Mesenteric fat pad (tissue), 1 donor: Measurements from ENCODE around the gene ARHGAP15. TPM values are rescaled to one million over a fixed set of nuclear protein-coding genes. Genes with fewer than 3 reads are reported as not detected.

ENCODE experiments used
- DNase-seq: peaks from one replicate; pipeline ENCODE4 v3.0.0-alpha.2; 2020; ENCODE audit warnings: low spot score
- total RNA-seq: library from RNA; stranded (reverse); fragmentation: NEBNext Ultra II Directional; extraction: Animal tissue kit (Norgen Biotek cat#: 25700); gene quantifications from one replicate; pipeline ENCODE4 v1.2.1, GENCODE V29; 2021
- donor health status: DM: yes; HTN: yes; CAD: no.

ARHGAP15 gene
- total RNA-seq, 1 donor from 2014 or later = 11.6 TPM

DNA sequence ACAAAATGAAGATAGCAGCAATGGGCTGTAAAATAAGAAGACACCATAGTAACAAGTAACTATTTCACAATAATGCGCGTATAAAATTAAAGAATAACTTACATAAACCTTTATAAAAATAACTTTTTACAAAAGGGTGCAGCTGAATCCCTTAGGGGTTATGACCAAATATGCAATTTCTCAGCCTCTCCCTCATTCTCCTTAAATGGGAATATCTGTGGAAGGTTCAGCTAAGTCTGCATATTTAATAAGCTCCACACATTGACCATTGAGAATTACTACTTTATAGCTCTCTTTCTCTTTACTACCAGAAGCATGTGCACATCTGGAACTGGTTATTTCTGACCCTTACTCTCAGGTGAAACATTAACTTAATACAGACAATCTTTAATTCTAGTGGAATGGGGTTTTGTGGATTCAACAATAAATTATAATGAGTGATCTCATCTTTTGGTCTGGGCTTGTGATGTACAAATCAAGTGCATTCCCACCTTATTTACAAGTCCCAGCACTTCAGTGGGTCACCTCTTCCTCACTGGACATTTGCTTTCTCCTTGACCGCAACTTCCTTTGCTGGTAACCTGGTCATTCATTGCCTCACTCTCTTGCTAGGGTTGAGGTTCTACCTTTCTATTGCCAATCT, 15.7 kb downstream of the ARHGAP15 start:
- DNase-seq = no peak

DNA sequence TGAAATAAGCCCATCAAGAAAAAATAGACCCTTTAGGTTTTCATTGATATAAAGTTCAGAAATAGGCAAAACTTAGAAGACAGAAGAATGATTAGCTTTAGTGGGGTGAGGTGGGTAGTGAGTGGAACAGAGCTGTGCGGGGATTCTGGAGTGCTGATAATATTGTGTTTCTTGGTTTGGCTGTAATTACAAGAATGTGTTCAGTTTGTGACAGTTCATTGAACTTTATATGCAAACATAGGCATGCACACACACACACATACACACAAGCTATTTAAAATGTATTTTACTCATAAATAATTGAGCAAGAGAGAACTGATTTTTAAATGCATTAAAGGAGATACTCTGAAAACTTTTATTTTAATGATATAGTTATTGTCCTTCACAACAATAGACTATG, 17.1 kb downstream of the ARHGAP15 start:
- no peak for DNase-seq

DNA sequence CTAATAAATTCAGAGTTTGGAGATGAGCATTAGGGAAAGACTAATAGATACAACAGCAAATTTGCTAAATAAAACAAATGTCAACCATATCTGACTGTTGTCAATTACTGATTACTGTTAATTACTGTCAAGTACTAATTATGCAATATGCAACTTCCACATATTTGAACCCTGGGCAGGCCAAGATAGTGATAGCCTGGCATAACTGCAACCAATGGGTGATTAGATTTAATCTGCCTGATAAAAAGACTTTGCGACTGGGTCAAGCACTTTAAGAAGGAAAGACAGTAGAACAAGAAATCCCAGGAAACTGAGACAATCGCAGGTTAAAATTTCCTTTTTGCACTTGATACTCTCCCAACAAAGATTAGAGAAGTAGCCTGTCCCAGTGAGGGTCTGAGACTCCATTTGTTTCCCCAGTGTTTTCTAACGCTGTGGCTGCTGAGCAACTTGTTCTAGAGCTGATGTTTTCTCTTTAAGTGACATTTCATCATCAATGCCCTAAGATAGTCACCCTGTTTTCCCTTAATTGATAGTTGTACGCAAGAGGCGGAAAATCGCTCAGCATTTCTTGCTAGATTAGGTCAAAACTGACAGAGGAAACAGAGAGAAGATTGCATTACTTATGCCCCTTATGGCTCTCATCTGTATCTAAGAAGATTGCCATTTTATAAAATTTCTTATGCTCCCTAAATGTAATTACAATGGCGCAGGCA, 17.8 kb downstream of the ARHGAP15 start:
- DNase-seq = no peak

DNA sequence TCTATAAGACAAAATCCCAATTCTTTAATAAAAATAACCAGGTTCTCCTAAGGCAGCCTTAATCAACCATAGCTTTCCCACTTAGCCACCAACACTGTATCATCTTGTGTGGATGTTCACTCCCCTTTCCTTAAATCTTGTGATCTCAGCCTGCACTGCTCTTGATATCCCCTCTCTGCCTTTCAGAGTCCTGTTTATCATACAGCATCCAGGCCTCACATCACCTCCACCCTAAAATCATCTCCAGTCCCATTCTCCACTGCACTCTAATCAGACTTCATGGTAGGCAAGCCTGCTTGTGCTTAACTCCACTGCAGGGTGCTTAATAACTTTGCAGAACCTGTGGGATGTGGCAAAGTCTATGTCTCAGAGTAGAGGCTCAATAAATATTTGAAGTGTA, 18.8 kb downstream of the ARHGAP15 start:
- no peak for DNase-seq

DNA sequence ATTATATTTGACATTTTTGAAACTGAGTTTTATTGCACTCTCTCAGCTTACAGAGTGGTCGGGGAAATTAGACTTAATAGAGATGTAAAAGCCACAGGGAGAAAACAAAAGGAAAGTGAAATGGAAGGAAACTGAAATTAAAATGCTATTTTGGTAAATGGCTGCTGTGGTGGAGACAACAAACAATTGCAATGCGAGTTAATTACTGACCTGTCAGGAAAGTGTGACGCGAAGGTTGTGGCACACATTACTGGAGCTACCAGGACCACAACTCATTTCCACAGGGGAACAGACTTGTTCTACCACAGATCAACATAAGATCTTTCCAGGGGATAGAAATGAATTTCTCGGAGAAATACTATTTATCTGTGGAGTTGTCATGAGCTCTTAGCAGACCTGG, 19.5 kb downstream of the ARHGAP15 start:
- DNase-seq = no peak

DNA sequence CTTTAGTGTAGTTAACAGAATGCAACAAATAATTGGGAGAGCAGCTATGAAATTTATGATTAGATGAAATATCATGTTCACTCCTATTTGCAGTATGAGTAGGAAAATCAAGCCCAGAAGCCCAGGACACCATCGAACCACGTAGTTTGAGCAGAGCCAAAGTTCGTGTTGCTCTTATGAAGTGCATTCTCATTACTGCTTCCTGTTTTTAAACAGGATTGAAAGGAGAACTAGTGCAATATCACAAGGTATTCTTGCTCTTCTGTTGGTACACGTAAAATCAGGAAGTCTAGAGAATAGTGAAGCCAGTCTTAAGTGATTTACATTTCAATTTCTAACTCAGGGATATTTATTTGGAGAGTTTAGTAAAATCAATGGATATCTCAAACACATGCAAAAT, 21.1 kb downstream of the ARHGAP15 start:
- no peak for DNase-seq

DNA sequence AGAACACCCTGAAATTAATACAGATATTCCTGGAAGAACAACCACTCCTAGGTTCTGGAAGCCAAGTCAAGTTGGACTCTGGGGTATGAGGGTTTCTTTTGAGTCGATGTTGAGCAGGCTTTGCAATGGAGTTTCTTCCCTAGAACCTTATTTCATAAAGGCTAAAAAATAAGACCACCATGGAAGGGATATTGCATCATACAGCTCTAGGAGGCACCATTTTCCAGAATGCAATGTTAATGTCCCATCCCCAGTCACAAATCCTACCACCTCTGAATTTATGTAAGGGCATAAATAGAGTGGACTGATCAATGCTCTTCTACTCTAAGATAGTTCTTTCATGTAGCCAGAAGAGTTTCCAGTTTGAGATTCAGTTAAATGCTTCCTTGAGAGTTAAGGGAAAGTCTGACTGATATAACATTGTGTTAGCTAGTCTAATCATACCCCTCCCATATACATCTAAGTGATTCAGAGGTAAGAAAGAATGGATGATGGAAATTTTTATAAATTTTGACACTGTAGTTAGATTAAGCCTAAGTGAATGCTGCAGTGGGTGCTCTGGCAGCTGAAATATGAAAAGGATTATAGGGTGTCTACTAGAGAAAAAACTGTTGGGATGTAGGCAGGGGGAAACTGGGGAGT, 22.0 kb downstream of the ARHGAP15 start:
- no peak for DNase-seq

DNA sequence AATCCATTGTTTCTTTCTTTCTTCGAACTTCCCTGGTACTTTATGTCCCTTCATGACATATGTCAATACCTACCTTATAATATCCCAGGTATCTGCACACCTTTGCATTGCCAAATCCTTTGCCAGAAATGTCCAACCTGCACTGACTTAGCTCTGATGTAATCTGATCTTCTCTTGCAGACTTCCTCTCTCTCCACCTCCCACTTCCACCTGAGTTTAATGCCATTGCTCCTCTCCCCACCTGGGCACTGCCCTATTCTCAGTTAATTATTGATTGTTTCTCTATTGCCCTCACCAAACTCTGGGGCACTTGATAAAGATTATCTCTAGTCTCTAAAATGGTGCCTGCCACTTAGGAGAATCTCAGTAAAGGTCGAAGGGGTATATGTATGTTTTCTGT, 23.0 kb downstream of the ARHGAP15 start:
- no peak for DNase-seq

DNA sequence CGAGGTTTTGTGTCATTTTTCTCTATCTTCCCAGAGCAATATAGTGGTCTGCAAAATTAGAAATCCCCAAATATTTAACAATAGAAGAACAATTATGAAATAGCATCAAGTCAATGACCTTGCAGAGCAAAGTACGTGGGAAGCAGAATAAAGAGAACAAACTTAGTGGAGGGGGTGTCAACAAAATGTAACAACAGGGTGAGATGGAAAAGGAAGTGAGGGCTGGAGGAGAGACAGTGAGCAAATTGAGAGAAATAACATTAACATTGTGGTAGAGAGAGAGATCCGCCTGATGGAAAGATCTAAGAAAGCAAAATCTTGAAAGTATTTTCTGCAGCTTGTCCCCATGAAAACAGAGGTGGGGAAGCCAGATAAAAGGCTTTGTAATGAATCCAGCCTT, 23.4 kb downstream of the ARHGAP15 start:
- DNase-seq = no peak

DNA sequence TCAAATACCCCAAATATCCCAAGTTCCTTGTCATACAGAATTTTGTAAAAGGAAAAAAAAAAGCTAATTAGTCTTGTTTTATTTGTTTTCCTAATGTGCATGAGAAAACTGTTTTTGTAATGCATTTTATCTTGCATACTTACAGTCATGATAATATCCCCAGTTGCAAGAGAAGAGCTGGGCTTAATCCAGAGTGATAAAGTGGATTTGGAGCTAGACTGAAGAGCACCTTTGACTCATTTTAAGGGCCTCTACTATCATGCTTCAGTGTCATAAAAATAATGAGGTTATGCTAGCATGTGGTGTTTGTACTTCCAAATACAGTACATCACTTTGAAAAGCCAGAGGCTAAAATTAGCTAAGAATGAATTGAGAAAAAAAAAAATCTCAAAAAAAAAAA, 26.4 kb downstream of the ARHGAP15 start:
- no peak for DNase-seq

DNA sequence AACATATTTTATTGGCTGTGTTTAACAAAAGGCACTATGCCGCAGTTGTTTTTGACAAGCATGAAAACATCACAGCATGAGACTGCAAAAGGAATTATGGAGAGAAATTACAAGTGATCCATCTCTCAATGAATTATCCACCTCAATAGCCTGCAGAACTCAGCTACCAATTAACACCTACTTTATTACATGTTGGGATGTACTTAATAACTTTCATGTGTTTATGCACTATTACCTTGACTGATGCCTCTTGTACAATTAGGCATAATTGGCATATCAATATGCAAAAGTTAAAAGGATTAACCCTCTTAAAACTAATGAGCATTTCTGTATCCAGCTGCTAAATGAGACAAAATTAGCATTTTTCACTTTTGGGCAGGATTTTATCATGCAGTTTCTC, 27.8 kb downstream of the ARHGAP15 start:
- DNase-seq = no peak

DNA sequence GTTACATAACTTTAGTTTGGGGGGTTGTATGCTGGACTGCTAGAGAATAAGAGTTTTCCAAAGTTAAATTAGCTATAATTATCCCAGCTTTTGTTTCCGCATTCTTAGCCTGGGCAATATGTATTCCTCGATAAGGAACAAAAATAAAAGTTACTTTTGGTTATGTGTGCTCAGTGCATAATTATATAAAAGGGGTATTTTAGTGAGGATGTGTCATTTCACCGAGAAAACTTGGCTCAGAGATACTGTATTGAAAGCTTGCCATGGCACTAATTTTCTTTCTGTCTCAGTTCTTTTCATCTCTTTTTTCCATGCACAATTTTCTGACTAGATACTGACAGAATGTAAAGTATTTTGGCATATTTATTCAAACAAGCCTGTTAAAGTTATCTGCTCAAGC, 28.2 kb downstream of the ARHGAP15 start:
- DNase-seq = no peak

DNA sequence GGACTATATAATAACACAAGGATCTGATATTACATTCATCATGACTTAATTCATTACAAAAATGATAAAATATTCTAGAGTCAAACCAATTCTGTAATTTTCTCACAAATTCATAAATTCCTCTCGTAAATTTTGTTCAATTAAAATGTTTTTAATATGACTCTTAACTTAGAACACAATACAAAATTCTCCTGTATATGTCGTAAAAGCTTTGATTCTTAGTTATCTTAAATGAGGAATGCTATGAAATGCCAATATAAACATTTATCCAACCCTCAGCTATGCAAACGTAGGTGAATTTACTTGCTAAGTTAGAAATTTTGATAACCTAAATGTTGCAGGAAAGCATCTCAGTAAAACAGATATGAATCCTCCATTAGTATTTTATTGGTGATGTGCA, 28.9 kb downstream of the ARHGAP15 start:
- no peak for DNase-seq

DNA sequence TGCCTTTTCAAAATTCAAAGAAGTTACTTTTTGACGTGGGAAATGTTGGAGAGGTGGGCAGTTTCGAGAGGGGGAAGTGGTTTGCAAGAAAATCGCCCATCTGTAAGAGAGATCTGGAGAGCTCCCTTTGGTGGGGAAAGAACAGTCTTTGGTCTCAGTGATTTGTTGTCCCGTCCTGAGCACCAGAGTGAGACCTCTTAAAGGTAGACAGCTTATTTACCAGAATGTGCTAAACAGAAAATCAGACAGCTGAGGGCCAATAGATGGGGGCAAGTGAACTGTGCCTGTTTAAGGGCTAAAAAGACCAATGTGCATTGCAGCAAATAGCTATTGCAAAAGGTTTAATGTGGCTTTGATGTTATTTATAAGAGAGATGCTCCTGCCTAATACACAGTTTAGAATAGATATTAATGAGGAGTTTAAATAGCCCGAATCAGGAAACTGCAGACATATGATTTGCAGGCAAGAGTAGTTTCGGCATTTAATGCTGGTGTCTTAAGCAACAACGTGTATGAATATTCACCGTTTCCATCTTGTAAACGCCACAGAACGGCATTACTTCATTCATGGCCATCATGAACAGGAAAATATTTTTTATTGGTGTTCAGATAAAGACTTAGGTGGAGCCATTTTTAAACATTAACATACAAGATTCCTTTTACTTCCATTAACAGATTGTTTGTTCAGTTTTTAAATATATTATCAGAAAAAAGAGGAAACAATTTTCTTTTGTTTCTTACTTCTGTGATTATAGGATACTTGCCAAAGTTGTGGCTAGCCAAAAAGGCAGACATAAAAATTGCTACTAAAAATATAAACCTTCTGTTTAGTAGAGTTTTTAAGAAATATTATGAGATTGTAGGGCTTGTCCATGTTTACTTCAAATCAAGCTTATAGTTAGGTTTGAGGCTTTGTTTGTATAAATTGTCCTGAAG, 29.6 kb downstream of the ARHGAP15 start:
- DNase-seq = no peak

DNA sequence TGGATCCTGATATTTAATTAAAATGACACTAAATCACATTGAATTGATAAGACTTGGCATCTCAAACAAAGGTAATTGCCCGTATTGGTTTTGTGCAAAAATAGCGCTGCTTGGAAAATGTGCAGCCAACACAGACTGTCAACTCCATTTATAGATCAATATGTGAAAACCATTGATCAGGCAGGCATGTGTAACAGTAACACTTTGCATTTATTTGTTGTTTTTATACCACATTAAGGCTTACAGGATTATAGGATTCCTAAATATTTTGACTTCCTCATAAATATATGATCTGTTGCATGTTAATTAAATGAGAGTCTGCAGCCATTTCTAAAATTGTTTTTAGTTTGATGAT, 30.2 kb downstream of the ARHGAP15 start:
- no peak for DNase-seq

DNA sequence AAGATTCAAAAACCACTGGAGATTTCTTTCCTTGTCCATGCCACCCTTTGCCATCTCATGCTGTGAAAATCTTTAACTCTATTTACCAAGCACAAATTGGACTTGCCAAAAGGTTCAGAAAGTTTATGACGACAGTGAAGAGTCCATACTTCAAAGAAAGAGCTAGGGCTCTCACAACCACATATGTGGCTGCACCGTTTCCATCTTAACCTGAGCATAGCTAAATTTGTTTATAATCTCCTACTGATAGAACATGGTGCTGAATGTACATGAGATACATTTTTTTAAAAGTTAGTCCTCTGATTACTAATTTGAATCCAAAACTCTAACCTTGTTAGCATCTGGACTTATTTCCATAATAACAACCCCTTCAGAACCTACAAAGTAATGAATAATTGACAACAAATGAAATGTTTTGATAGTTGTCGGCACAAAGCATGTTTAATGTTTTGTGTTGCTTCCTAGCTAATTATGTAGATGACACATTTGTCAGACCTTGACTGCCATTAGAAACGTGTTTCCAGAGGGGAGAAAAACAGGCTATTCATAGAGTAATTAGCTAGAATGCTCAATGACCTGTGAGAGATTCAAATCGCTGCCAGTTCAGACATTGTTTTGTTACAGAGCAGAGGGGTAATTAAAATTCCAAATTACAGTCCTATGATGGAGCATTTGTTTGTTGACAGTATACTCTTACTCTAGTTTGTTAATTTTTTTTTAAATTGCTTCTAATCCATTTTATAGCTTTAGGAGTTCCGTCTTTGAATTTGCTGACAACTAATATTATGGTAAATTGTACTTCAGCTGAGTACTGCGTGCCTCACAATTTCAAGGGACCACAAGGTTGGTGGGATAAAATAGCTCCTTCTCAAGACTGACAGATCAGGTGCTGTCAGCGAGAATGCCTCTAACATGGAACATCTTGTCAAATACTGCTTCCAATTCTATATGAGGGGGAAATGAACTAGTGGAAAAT, 31.8 kb downstream of the ARHGAP15 start:
- no peak for DNase-seq

DNA sequence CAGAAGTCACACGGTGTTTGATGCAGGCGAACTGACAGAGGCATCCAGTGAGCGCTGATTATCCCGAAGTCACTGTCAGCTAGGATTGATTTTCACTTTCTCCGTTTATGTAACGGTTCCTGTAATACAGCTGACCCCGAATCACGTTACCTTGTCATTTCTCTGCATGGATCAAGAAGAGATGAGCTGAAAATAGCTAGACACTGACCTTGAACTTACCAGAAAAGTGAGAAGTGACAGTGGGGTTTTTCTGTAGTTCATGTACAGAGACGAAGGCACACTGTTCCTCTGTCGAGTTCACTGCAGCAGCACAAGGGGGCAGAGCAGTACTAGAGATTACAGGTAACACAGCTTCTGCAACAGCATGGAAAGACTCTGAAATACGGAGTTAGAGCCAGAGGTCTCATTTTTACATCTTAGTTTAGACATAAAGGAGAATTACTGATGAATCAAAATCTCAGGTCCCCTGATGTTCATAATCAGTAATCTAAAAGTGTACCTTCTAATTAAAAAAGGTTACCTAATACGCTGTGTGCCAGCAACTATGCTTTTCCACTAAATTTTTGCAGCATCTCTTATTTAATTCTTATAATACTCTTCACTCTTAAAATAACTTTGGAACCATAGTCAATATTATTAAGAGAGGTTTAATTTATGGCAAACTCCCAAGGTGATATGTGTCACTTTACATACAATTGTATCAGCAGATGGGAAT, 33.1 kb downstream of the ARHGAP15 start:
- no peak for DNase-seq

DNA sequence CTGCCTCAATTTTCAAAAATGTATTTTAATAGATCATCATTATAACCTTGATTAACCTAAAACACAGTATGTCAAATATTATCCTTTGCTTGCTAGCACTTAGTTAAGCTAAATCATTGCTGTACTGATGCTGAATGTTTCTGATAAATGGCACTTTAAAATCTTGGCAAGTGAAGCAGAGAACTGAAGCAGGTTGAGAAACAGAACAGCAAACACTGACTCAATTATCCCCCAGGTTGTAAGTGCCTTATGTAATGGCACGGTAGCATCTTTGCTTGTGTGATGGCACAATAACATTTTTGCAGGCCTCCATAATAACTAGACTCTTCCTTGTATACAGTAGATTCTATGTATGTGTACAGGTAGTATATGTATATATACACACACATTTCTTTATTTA, 33.8 kb downstream of the ARHGAP15 start:
- no peak for DNase-seq

DNA sequence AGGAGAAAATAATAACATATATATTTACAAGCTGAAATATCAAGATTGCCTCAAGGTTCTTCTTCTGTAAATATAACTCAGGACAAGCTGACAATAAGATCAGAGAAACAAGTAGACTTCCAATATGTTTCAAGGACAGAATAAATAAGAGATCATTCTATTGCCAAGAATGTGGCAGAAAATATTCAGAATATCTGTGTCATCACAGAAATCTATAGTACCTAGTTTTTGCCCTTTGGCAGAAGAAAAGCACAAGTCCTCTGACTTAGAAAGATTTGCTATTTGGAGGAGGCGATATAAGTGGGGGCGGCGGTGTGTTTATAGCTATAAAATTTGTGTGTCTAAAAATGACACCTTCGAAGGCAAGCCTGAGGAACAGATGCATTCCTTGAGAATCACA, 34.3 kb downstream of the ARHGAP15 start:
- DNase-seq = no peak

DNA sequence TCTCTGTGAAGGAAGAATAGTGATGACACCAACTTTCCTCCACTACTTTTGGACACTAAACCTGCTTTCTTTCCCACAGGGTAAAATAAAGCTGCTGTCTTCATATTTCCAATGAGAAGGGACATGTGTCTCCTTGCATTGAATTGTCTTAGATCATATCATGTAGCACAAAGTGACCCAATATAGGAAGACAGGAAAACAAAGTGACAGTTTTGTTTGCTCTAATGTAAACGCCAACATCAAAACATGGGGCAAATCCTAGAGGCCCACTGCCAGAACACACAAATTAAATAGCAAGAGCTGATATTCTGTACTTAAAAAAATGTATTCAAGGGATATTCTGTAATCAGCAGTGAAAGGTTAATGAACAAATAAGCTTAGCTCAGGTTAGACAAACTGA, 36.1 kb downstream of the ARHGAP15 start:
- DNase-seq = no peak
